GM10248 (cell line): ENCODE measurements around the gene ZBTB11.
"Not testable (repeated sequence)": the region's sequence is repeated elsewhere in the genome, so short reads cannot be mapped to it uniquely, and the experiment has no call there.

Source experiments
- CTCF ChIA-PET: fragments of 300-600 bp; sonication (Branson Sonifier 250); formaldehyde crosslinking; extraction: SDS; loops from one replicate; lab custom pipeline; 2021; ENCODE audit warnings: antibody characterized with exemption; lab: Yijun Ruan, JAX
- POLR2A ChIA-PET: fragments of 350-650 bp; sonication (Branson Sonifier 250); formaldehyde crosslinking; extraction: SDS; loops from one replicate; lab custom pipeline; 2020; ENCODE audit warnings: antibody characterized with exemption; lab: Yijun Ruan, JAX
- DNase-seq: peaks from one replicate; pipeline ENCODE4 v3.0.0; 2012; ENCODE audit errors: extremely low spot score
- CTCF ChIP-seq: IDR thresholded peaks from 2 replicates; pipeline ENCODE4 v1.5.1; 2012; ENCODE audit warnings: mild to moderate bottlenecking, low read depth; ENCODE audit errors: extremely low read depth, missing control alignments, control extremely low read depth

ZBTB11 gene

GRCh38 chr3:101646726-101647125, 30.2 kb downstream of the ZBTB11 start:
- ChIA-PET POLR2A (no interaction called here), CTCF (interaction anchor here (3.3 kb wide), 1 partner anchor 8 kb away, joined by 20 read pairs; no protein-coding TSS in a partner anchor)
- no peak for DNase-seq
- no peak for TF ChIP-seq CTCF

GRCh38 chr3:101643861-101644613, 32.9 kb downstream of the ZBTB11 start:
- ChIA-PET POLR2A (no interaction called here), CTCF (interaction anchor here (0.9 kb wide), 1 partner anchor 9 kb away, joined by 3 read pairs; no protein-coding TSS in a partner anchor)
- no peak for DNase-seq
- TF ChIP-seq CTCF, result no peak

GRCh38 chr3:101643009-101643844, 33.7 kb downstream of the ZBTB11 start:
- CTCF ChIA-PET, result interaction anchor here (0.6 kb wide), 1 partner anchor 8 kb away, joined by 3 read pairs; no protein-coding TSS in a partner anchor
- DNase-seq, result no peak
- POLR2A ChIA-PET, result no interaction called here
- no peak for TF ChIP-seq CTCF

GRCh38 chr3:101642441-101642840, 34.5 kb downstream of the ZBTB11 start:
- POLR2A ChIA-PET, result no interaction called here
- no peak for DNase-seq
- no peak for TF ChIP-seq CTCF
- CTCF ChIA-PET, result interaction anchor here (0.6 kb wide), 1 partner anchor 9 kb away, joined by 3 read pairs; no protein-coding TSS in a partner anchor

- CTCF ChIA-PET, result interaction anchor here (0.8 kb wide), 1 partner anchor 9 kb away, joined by 3 read pairs; no protein-coding TSS in a partner anchor
- DNase-seq, POLR2A ChIA-PET: not testable (repeated sequence)
Measured at GRCh38 chr3:101641397-101642115, 35.4 kb downstream of the ZBTB11 start.

- TF ChIP-seq CTCF, result no peak
- ChIA-PET POLR2A (no interaction called here), CTCF (interaction anchor here (3.6 to 3.9 kb wide), 2 partner anchors 8 to 26 kb away, joined by 11 to 20 read pairs; no protein-coding TSS in a partner anchor)
- no peak for DNase-seq
Measured at GRCh38 chr3:101640256-101640655, 36.7 kb downstream of the ZBTB11 start.
